HepG2 (cell line): ENCODE data around the gene TBC1D5. TPM values are rescaled to one million over a fixed set of nuclear protein-coding genes. Genes with fewer than 3 reads are reported as not detected.

Experiments used
- ATAC-seq: fragments of 200-7000 bp; cut with Tn5 transposase; 3 replicates; pipeline ENCODE4 v1.9.1; 2020; ENCODE audit warnings: mild to moderate bottlenecking, moderate library complexity
- BruUV-seq: library from RNA; stranded (reverse); fragments of 400-500 nt; replicated peaks from 2 replicates; lab custom pipeline; 2021; lab: Mats Ljungman, UMichigan
- CTCF ChIA-PET: fragments of 300-600 bp; formaldehyde crosslinking; extraction: SDS; loops from one replicate; lab custom pipeline; 2021; ENCODE audit warnings: low total read pairs, inconsistent platforms, low intra/inter-chr PET ratio; lab: Yijun Ruan, JAX
- POLR2A ChIA-PET: fragments of 350-600 bp; sonication (Branson Sonifier 250); formaldehyde crosslinking; loops from one replicate; lab custom pipeline; 2020; ENCODE audit warnings: antibody characterized with exemption, inconsistent platforms; lab: Yijun Ruan, JAX
- DNase-seq: peaks from one replicate; pipeline ENCODE4 v3.0.0-alpha.2; 2015; ENCODE audit warnings: low spot score
- FAIRE-seq: peaks from 3 replicates; lab custom pipeline; 2011; peaks lifted over from hg19 to GRCh38; lab: Jason Lieb, UNC
- H2AFZ ChIP-seq: one replicate; pipeline ENCODE4 v1.6.1; 2011; ENCODE audit warnings: low read length, inconsistent platforms
- H3K27ac ChIP-seq: fragments of 300-600 bp; 3 replicates; pipeline ENCODE4 v1.8.0; 2011; ENCODE audit warnings: mixed run types, mild to moderate bottlenecking, mixed read lengths, low read length, inconsistent platforms; ENCODE audit not compliant: insufficient read depth; ENCODE audit errors: extremely low read length
- H3K27me3 ChIP-seq, 2 experiments: fragments of 200-600 bp in 1 of 2; 2 replicates in 1 of 2; 3 replicates in 1 of 2; pipeline versions ENCODE4 v1.6.0 to v1.8.0; 2011; ENCODE audit warnings: low read length in 2 of 2, mild to moderate bottlenecking in 2 of 2, moderate library complexity in 2 of 2, inconsistent platforms in 1 of 2; ENCODE audit not compliant: insufficient read depth in 2 of 2, control insufficient read depth in 1 of 2
- H3K36me3 ChIP-seq, 2 experiments: fragments of 200-600 bp in 1 of 2; replicated peaks in 1 of 2; 2 replicates in 1 of 2; 3 replicates in 1 of 2; pipeline versions ENCODE4 v1.5.1 to v1.8.0; 2011; ENCODE audit warnings: low read length in 2 of 2, inconsistent platforms in 1 of 2; ENCODE audit not compliant: insufficient read depth in 2 of 2, control insufficient read depth in 1 of 2
- H3K4me1 ChIP-seq: 2 replicates; pipeline ENCODE4 v1.5.1; 2012; ENCODE audit warnings: low read length, inconsistent platforms; ENCODE audit not compliant: insufficient read depth
- H3K4me2 ChIP-seq: 2 replicates; pipeline ENCODE4 v1.6.0; 2011; ENCODE audit warnings: low read depth, low read length, inconsistent platforms
- H3K4me3 ChIP-seq, 3 experiments: fragments of 200-600 bp in 1 of 3; sonication (generic), shearing (Covaris generic) in 1 of 3; replicated peaks in 1 of 3; 2 replicates each; pipeline ENCODE4 v1.5.1; 2011 to 2016; ENCODE audit warnings: low read length in 3 of 3, inconsistent platforms in 2 of 3, low read depth in 2 of 3, mild to moderate bottlenecking in 2 of 3, control low read depth in 1 of 3, mixed read lengths in 1 of 3; ENCODE audit not compliant: insufficient read depth in 1 of 3
- H3K79me2 ChIP-seq: one replicate; pipeline ENCODE4 v1.6.1; 2011; ENCODE audit warnings: low read length, inconsistent platforms; ENCODE audit not compliant: insufficient read depth
- H3K9ac ChIP-seq: 2 replicates; pipeline ENCODE4 v1.6.0; 2011; ENCODE audit warnings: mild to moderate bottlenecking, low read depth, low read length, inconsistent platforms; ENCODE audit not compliant: insufficient read depth
- H3K9me3 ChIP-seq: 2 replicates; pipeline ENCODE4 v1.5.1; 2012; ENCODE audit warnings: mild to moderate bottlenecking, low read length
- H4K20me1 ChIP-seq: 2 replicates; pipeline ENCODE4 v1.6.0; 2011; ENCODE audit warnings: inconsistent platforms, mild to moderate bottlenecking, low read length, moderate library complexity; ENCODE audit not compliant: insufficient read depth
- ASH2L ChIP-seq: fragments of 300-600, 200-600 bp; sonication (generic); IDR thresholded peaks from 2 replicates; pipeline ENCODE4 v1.7.0; 2017; ENCODE audit warnings: low read depth, mild to moderate bottlenecking, moderate library complexity, mixed read lengths, low read length; ENCODE audit not compliant: insufficient read length
- GATAD1 ChIP-seq: IDR thresholded peaks from 2 replicates; pipeline ENCODE4 v1.6.1; 2016; ENCODE audit warnings: missing genetic modification reagents, missing compliant biosample characterization
- HNF4G ChIP-seq, 2 experiments: sonication (generic) in 1 of 2; formaldehyde crosslinking in 1 of 2; IDR thresholded peaks; 2 replicates each; pipeline versions ENCODE4 v1.4.0 to v1.6.1; 2011 to 2020; ENCODE audit warnings: borderline replicate concordance in 2 of 2, low read depth in 2 of 2, mild to moderate bottlenecking in 2 of 2, low read length in 1 of 2, missing genetic modification reagents in 1 of 2, moderate library complexity in 1 of 2
- MEIS2 ChIP-seq: sonication (generic); formaldehyde crosslinking; IDR thresholded peaks from 2 replicates; pipeline ENCODE4 v1.9.0; 2021; ENCODE audit warnings: mild to moderate bottlenecking, missing genetic modification reagents
- MYNN ChIP-seq: sonication (generic); formaldehyde crosslinking; IDR thresholded peaks from 2 replicates; pipeline ENCODE4 v1.4.0; 2020; ENCODE audit warnings: mild to moderate bottlenecking, low read depth, missing genetic modification reagents
- NKX3-1 ChIP-seq: sonication (generic); formaldehyde crosslinking; IDR thresholded peaks from 2 replicates; pipeline ENCODE4 v1.5.0; 2020; ENCODE audit warnings: missing genetic modification reagents
- NR1H2 ChIP-seq: sonication (generic); formaldehyde crosslinking; IDR thresholded peaks from 2 replicates; pipeline ENCODE4 v1.8.1; 2022; ENCODE audit warnings: low read depth, missing genetic modification reagents, borderline replicate concordance
- RXRB ChIP-seq: IDR thresholded peaks from 2 replicates; pipeline ENCODE4 v1.6.1; 2016; ENCODE audit warnings: borderline replicate concordance, missing genetic modification reagents, missing compliant biosample characterization
- SAP130 ChIP-seq: IDR thresholded peaks from 2 replicates; pipeline ENCODE4 v1.6.1; 2016; ENCODE audit warnings: low read depth
- SMARCC2 ChIP-seq: fragments of 450-650 bp; IDR thresholded peaks from 2 replicates; pipeline ENCODE4 v1.6.1; 2017; ENCODE audit warnings: antibody characterized with exemption, mild to moderate bottlenecking
- ZMYM4 ChIP-seq: sonication (generic); formaldehyde crosslinking; IDR thresholded peaks from 2 replicates; pipeline ENCODE4 v1.8.1; 2023; ENCODE audit warnings: mild to moderate bottlenecking, missing genetic modification reagents
- ZSCAN29 ChIP-seq: sonication (generic); formaldehyde crosslinking; conservative IDR thresholded peaks from 2 replicates; pipeline ENCODE4 v1.4.0; 2020; ENCODE audit warnings: mild to moderate bottlenecking, missing genetic modification reagents
- WGBS: methylation state at CpG from one replicate; pipeline ENCODE4 v1.1.6; 2017; ENCODE audit warnings: low lambda C conversion rate; 5-methylcytosine and 5-hydroxymethylcytosine counted together
- in situ Hi-C: cut with HindIII; loops from 2 replicates; pipeline ENCODE4 v1.10.0; 2017; ENCODE audit warnings: low pct_unique_long_range_greater_than_20kb; ENCODE audit not compliant: extremely low pct_ligation_motif_present
- intact Hi-C: fragments of 100-400 bp; cut with micrococcal nuclease; formaldehyde crosslinking; loops from one replicate; pipeline ENCODE4 v1.10.0; 2022; ENCODE audit not compliant: unreplicated experiment
- polyA plus RNA-seq, 8 experiments: library from polyadenylated mRNA; depleted of rRNA in 3 of 8; stranded (reverse) in 7 of 8; unstranded in 1 of 8; fragments of >200 nt; fragmentation: Illumina TruSeq in 4 of 8; extraction: Trizol in 4 of 8; gene quantifications; 2 replicates each; pipeline versions ENCODE4 v1.2.1 to v1.2.3, GENCODE V29; 2011 to 2016; ENCODE audit warnings: low read depth in 4 of 8, missing spikeins in 1 of 8, mixed read lengths in 1 of 8; ENCODE audit not compliant: insufficient read depth in 1 of 8
- total RNA-seq, 5 experiments: library from RNA; depleted of rRNA; stranded (reverse); fragments of >200 nt; fragmentation: Illumina TruSeq; extraction: Trizol; gene quantifications; 2 replicates each; pipeline ENCODE4 v1.2.3, GENCODE V29; 2016; ENCODE audit warnings: low read depth in 1 of 5
- TF ChIP-seq, protein P1 (sequence below): IDR thresholded peaks from 2 replicates; pipeline ENCODE4 v1.6.1; 2016; ENCODE audit warnings: missing compliant biosample characterization, missing genetic modification reagents, borderline replicate concordance
- TF ChIP-seq, protein P2 (sequence below): sonication (generic); formaldehyde crosslinking; conservative IDR thresholded peaks from 2 replicates; pipeline ENCODE4 v1.4.0; 2020; ENCODE audit warnings: mild to moderate bottlenecking, missing genetic modification reagents, moderate library complexity
- TF ChIP-seq, protein P3 (sequence below): sonication (generic); formaldehyde crosslinking; IDR thresholded peaks from 2 replicates; pipeline ENCODE4 v1.4.0; 2020; ENCODE audit warnings: mild to moderate bottlenecking, missing genetic modification reagents, borderline replicate concordance

TBC1D5 gene
- total and polyA plus RNA-seq, 2 of the 13 experiments (the other 11 are each of a cell fraction or from before 2014, with no cell fraction given) = 19.2 to 33.3 TPM

DNA sequence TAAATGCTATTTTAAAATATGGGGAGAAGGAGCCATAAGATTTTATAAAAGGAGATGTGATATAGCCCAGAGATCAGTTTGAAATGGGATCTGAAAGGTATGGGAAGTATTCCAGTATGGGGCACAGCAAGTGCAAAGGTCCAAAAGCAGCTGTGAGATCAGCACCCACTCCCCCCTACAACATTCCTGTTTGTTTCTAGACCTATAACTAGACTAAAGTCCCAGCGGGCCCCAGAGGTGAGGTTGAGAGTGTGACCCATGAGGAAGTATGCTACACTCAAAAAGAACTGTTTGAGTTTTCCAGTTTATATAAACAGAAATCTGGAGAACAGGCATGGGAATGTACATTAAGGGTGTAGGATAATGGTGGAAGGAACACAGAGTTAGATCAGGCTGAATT, 152.5 kb downstream of the TBC1D5 start:
- CTCF ChIA-PET = no interaction called here
- in situ Hi-C loops = no loop called here
- peak; percentile 97 for ATAC-seq
- TF ChIP-seq RXRB (CRISPR knock-in tag) = peak; percentile 33; the same call in 1 of the 2 replicates
- no peak for TF ChIP-seq NR1H2 (CRISPR knock-in tag)
- peak; percentile 35 for TF ChIP-seq ASH2L
- no peak for TF ChIP-seq GATAD1
- TF ChIP-seq SMARCC2 = no peak
- TF ChIP-seq, protein P1, sequence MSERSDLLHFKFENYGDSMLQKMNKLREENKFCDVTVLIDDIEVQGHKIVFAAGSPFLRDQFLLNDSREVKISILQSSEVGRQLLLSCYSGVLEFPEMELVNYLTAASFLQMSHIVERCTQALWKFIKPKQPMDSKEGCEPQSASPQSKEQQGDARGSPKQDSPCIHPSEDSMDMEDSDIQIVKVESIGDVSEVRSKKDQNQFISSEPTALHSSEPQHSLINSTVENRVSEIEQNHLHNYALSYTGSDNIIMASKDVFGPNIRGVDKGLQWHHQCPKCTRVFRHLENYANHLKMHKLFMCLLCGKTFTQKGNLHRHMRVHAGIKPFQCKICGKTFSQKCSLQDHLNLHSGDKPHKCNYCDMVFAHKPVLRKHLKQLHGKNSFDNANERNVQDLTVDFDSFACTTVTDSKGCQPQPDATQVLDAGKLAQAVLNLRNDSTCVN = peak; percentile 96
- TF ChIP-seq HNF4G (IDR thresholded peaks at IDR 0.05; ENCODE audit: borderline replicate concordance, low read depth, low read length) = peak; percentile 55
- peak; percentile 24; the same call in 1 of the 2 replicates for TF ChIP-seq HNF4G (CRISPR knock-in tag; IDR thresholded peaks at IDR 0.05; ENCODE audit: borderline replicate concordance, low read depth)
- no peak for TF ChIP-seq MEIS2 (CRISPR knock-in tag)
- peak; percentile 94 for TF ChIP-seq ZMYM4 (CRISPR knock-in tag)
- TF ChIP-seq, protein P2, sequence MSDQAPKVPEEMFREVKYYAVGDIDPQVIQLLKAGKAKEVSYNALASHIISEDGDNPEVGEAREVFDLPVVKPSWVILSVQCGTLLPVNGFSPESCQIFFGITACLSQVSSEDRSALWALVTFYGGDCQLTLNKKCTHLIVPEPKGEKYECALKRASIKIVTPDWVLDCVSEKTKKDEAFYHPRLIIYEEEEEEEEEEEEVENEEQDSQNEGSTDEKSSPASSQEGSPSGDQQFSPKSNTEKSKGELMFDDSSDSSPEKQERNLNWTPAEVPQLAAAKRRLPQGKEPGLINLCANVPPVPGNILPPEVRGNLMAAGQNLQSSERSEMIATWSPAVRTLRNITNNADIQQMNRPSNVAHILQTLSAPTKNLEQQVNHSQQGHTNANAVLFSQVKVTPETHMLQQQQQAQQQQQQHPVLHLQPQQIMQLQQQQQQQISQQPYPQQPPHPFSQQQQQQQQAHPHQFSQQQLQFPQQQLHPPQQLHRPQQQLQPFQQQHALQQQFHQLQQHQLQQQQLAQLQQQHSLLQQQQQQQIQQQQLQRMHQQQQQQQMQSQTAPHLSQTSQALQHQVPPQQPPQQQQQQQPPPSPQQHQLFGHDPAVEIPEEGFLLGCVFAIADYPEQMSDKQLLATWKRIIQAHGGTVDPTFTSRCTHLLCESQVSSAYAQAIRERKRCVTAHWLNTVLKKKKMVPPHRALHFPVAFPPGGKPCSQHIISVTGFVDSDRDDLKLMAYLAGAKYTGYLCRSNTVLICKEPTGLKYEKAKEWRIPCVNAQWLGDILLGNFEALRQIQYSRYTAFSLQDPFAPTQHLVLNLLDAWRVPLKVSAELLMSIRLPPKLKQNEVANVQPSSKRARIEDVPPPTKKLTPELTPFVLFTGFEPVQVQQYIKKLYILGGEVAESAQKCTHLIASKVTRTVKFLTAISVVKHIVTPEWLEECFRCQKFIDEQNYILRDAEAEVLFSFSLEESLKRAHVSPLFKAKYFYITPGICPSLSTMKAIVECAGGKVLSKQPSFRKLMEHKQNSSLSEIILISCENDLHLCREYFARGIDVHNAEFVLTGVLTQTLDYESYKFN (CRISPR knock-in tag) = peak; percentile 80
- TF ChIP-seq NKX3-1 (CRISPR knock-in tag) = no peak
- peak; percentile 14; the same call in 1 of the 2 replicates for TF ChIP-seq SAP130 (CRISPR knock-in tag)
- TF ChIP-seq, protein P3, sequence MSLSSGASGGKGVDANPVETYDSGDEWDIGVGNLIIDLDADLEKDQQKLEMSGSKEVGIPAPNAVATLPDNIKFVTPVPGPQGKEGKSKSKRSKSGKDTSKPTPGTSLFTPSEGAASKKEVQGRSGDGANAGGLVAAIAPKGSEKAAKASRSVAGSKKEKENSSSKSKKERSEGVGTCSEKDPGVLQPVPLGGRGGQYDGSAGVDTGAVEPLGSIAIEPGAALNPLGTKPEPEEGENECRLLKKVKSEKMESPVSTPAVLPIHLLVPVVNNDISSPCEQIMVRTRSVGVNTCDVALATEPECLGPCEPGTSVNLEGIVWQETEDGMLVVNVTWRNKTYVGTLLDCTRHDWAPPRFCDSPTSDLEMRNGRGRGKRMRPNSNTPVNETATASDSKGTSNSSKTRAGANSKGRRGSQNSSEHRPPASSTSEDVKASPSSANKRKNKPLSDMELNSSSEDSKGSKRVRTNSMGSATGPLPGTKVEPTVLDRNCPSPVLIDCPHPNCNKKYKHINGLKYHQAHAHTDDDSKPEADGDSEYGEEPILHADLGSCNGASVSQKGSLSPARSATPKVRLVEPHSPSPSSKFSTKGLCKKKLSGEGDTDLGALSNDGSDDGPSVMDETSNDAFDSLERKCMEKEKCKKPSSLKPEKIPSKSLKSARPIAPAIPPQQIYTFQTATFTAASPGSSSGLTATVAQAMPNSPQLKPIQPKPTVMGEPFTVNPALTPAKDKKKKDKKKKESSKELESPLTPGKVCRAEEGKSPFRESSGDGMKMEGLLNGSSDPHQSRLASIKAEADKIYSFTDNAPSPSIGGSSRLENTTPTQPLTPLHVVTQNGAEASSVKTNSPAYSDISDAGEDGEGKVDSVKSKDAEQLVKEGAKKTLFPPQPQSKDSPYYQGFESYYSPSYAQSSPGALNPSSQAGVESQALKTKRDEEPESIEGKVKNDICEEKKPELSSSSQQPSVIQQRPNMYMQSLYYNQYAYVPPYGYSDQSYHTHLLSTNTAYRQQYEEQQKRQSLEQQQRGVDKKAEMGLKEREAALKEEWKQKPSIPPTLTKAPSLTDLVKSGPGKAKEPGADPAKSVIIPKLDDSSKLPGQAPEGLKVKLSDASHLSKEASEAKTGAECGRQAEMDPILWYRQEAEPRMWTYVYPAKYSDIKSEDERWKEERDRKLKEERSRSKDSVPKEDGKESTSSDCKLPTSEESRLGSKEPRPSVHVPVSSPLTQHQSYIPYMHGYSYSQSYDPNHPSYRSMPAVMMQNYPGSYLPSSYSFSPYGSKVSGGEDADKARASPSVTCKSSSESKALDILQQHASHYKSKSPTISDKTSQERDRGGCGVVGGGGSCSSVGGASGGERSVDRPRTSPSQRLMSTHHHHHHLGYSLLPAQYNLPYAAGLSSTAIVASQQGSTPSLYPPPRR (CRISPR knock-in tag) = no peak
- no peak for TF ChIP-seq MYNN
- no peak for TF ChIP-seq ZSCAN29

More for the DNA sequence above, 152.5 kb downstream of the TBC1D5 start:
- no peaks in the 10 kb centered on the region for H3K9me3 ChIP-seq
- BruUV-seq = no TSS peak
- no peaks in the 10 kb centered on the region for H3K79me2 ChIP-seq
- no peaks in the 10 kb centered on the region for H3K27me3 ChIP-seq
- DNase-seq = peak; percentile 82
- 40% methylated on average over 1 of the region's 1 CpG for WGBS
- no peaks in the 10 kb centered on the region for H3K36me3 ChIP-seq
- peak overlapping the region; percentile 71 for H3K27ac ChIP-seq
- H4K20me1 ChIP-seq = no peaks in the 10 kb centered on the region
- intact Hi-C loops = no loop called here
- peak overlapping the region; percentile 47 for H3K4me2 ChIP-seq
- no peak overlapping the region for H3K4me3 ChIP-seq
- POLR2A ChIA-PET = no interaction called here
- H3K4me1 ChIP-seq = peaks cover 20% of the 10 kb centered on the region
- no peak for FAIRE-seq
- H2AFZ ChIP-seq = no peak overlapping the region
- no peak overlapping the region for H3K9ac ChIP-seq
